Measurements from ENCODE around the gene ZNF236.

GRCh38 chr18:76992226-76993084, 170.1 kb downstream of the ZNF236 start:
- TF ChIP-seq, protein P1, sequence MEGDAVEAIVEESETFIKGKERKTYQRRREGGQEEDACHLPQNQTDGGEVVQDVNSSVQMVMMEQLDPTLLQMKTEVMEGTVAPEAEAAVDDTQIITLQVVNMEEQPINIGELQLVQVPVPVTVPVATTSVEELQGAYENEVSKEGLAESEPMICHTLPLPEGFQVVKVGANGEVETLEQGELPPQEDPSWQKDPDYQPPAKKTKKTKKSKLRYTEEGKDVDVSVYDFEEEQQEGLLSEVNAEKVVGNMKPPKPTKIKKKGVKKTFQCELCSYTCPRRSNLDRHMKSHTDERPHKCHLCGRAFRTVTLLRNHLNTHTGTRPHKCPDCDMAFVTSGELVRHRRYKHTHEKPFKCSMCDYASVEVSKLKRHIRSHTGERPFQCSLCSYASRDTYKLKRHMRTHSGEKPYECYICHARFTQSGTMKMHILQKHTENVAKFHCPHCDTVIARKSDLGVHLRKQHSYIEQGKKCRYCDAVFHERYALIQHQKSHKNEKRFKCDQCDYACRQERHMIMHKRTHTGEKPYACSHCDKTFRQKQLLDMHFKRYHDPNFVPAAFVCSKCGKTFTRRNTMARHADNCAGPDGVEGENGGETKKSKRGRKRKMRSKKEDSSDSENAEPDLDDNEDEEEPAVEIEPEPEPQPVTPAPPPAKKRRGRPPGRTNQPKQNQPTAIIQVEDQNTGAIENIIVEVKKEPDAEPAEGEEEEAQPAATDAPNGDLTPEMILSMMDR (IDR thresholded peaks at IDR 0.05), result no peak
- TF ChIP-seq POLR2A (IDR thresholded peaks at IDR 0.05), result no peak
- TF ChIP-seq POLR2AphosphoS5 (IDR thresholded peaks at IDR 0.05), result no peak
